ENCODE data around the gene HMGXB3. TPM values are rescaled to one million over a fixed set of nuclear protein-coding genes. Genes with fewer than 3 reads are reported as not detected.

Gene HMGXB3
- total RNA-seq, 1 experiment from 2014 or later, result 38.0 TPM

GRCh38 chr5:150052226-150052955, 51.9 kb downstream of the HMGXB3 start:
- CTCF ChIA-PET, result no interaction called here
- Histone ChIP-seq H3K36me3 (ENCODE audit: low read depth) (peaks cover 22% of the 10 kb centered on the region; the same call in 1 of the 2 replicates), H3K4me1 (replicated peaks; ENCODE audit: insufficient read depth) (peaks cover 12% of the 10 kb centered on the region), H3K9me2 (ENCODE audit: insufficient read depth) (no peaks in the 10 kb centered on the region), H4K20me1 (ENCODE audit: insufficient read depth) (no peaks in the 10 kb centered on the region), H3K27me3 (ENCODE audit: insufficient read depth, low read depth) (no peaks in the 10 kb centered on the region), H3K4me2 (no peak overlapping the region), H3F3A (ENCODE audit: insufficient read depth, low read depth) (0 out of 2 replicates have a peak, but pooled peaks cover 3% of the 10 kb centered on the region), H3K79me2 (ENCODE audit: low read depth) (no peaks in the 10 kb centered on the region), H3K27ac (no peak overlapping the region), H3K4me3 (no peak overlapping the region), H2AFZ (no peak overlapping the region), H3K9me3 (ENCODE audit: insufficient read depth, low read depth) (no peaks in the 10 kb centered on the region)
- intact Hi-C loops (cut with micrococcal nuclease; ENCODE audit: unreplicated experiment), result loop anchor here (5.0 kb wide), 2 partner anchors 60 to 80 kb away; no protein-coding TSS in a partner anchor
- no peak for DNase-seq
- no TSS peak for BruUV-seq (replicated peaks)
- POLR2A ChIA-PET (ENCODE audit: unreplicated experiment), result no interaction called here
- TF ChIP-seq EZH2 (IDR thresholded peaks at IDR 0.05; ENCODE audit: low read depth), result no peak
- TF ChIP-seq, protein P1, sequence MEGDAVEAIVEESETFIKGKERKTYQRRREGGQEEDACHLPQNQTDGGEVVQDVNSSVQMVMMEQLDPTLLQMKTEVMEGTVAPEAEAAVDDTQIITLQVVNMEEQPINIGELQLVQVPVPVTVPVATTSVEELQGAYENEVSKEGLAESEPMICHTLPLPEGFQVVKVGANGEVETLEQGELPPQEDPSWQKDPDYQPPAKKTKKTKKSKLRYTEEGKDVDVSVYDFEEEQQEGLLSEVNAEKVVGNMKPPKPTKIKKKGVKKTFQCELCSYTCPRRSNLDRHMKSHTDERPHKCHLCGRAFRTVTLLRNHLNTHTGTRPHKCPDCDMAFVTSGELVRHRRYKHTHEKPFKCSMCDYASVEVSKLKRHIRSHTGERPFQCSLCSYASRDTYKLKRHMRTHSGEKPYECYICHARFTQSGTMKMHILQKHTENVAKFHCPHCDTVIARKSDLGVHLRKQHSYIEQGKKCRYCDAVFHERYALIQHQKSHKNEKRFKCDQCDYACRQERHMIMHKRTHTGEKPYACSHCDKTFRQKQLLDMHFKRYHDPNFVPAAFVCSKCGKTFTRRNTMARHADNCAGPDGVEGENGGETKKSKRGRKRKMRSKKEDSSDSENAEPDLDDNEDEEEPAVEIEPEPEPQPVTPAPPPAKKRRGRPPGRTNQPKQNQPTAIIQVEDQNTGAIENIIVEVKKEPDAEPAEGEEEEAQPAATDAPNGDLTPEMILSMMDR (conservative IDR thresholded peaks at IDR 0.05), result no peak

- no peak overlapping the region for H3K4me3 ChIP-seq
- H4K20me1 ChIP-seq (ENCODE audit: insufficient read depth), result no peaks in the 10 kb centered on the region
- H3K9me2 ChIP-seq (ENCODE audit: insufficient read depth), result no peaks in the 10 kb centered on the region
- no peak overlapping the region for H2AFZ ChIP-seq
- H3K79me2 ChIP-seq (ENCODE audit: low read depth), result no peaks in the 10 kb centered on the region
- ChIA-PET POLR2A (ENCODE audit: unreplicated experiment) (interaction anchor here (0.6 kb wide), 1 partner anchor 31 kb away, joined by 4 read pairs; no protein-coding TSS in a partner anchor), CTCF (no interaction called here)
- 0 out of 2 replicates have a peak, but pooled peaks cover 3% of the 10 kb centered on the region for H3F3A ChIP-seq (ENCODE audit: insufficient read depth, low read depth)
- H3K27ac ChIP-seq, result no peak overlapping the region
- H3K4me1 ChIP-seq (replicated peaks; ENCODE audit: insufficient read depth), result peaks cover 12% of the 10 kb centered on the region
- TF ChIP-seq, protein P1 (conservative IDR thresholded peaks at IDR 0.05), result no peak
- no peak for TF ChIP-seq EZH2 (IDR thresholded peaks at IDR 0.05; ENCODE audit: low read depth)
- H3K4me2 ChIP-seq, result no peak overlapping the region
- H3K9me3 ChIP-seq (ENCODE audit: insufficient read depth, low read depth), result no peaks in the 10 kb centered on the region
- H3K36me3 ChIP-seq (ENCODE audit: low read depth), result peaks cover 22% of the 10 kb centered on the region; the same call in 1 of the 2 replicates
- intact Hi-C loops (cut with micrococcal nuclease; ENCODE audit: unreplicated experiment), result loop anchor here (5.0 kb wide), 2 partner anchors 59 to 79 kb away; no protein-coding TSS in a partner anchor
- BruUV-seq (replicated peaks), result no TSS peak
- H3K27me3 ChIP-seq (ENCODE audit: insufficient read depth, low read depth), result no peaks in the 10 kb centered on the region
- peak in 1 of 2 experiments; percentile 36 for DNase-seq
Measured at GRCh38 chr5:150052956-150053712, 52.6 kb downstream of the HMGXB3 start.

DNA sequence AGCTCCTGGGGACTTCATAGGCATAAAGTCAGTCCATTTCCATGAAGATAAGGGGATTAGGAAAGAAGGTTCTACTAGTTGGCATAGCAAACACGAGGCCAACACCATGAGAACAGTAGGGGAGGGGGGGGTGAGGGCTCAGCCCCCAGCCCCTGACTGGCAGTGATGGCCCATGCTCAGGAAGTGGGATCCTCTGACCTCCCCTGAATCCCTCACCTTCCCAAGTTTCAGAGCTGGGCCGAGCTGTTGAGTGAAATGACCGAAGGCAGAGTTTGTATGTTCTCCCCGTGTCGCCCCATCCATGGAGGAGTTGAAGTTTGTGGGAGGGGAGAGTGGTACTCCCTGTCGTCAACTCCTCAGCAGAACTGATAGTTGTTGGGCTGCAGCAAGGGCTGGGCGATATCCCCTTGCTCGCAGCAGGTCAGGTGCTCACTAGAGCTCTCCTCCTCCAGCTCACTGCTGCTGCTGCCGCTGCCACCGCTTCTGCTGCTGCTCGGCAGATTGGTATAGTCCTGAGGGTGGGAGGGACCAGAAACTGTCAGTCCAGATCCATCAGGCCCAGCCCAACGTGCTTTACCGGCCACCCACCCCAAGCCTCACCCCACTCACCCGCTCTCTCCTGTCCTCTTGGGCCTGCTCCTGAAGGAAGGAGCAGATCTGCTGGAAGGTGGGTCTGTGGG, 53.3 kb downstream of the HMGXB3 start:
- no peak overlapping the region for H3K4me2 ChIP-seq
- ChIA-PET POLR2A (ENCODE audit: unreplicated experiment) (interaction anchor here (0.6 kb wide), 1 partner anchor 32 kb away, joined by 4 read pairs; no protein-coding TSS in a partner anchor), CTCF (no interaction called here)
- no peaks in the 10 kb centered on the region for H3K79me2 ChIP-seq (ENCODE audit: low read depth)
- no peaks in the 10 kb centered on the region for H4K20me1 ChIP-seq (ENCODE audit: insufficient read depth)
- BruUV-seq (replicated peaks), result no TSS peak
- 0 out of 2 replicates have a peak, but pooled peaks cover 3% of the 10 kb centered on the region for H3F3A ChIP-seq (ENCODE audit: insufficient read depth, low read depth)
- H2AFZ ChIP-seq, result no peak overlapping the region
- no peaks in the 10 kb centered on the region for H3K9me2 ChIP-seq (ENCODE audit: insufficient read depth)
- peaks cover 22% of the 10 kb centered on the region; the same call in 1 of the 2 replicates for H3K36me3 ChIP-seq (ENCODE audit: low read depth)
- TF ChIP-seq, protein P1 (conservative IDR thresholded peaks at IDR 0.05), result no peak
- no peak for TF ChIP-seq EZH2 (IDR thresholded peaks at IDR 0.05; ENCODE audit: low read depth)
- no peak overlapping the region for H3K4me3 ChIP-seq
- no peaks in the 10 kb centered on the region for H3K9me3 ChIP-seq (ENCODE audit: insufficient read depth, low read depth)
- no peak for DNase-seq
- no peak overlapping the region for H3K27ac ChIP-seq
- H3K27me3 ChIP-seq (ENCODE audit: insufficient read depth, low read depth), result no peaks in the 10 kb centered on the region
- intact Hi-C loops (cut with micrococcal nuclease; ENCODE audit: unreplicated experiment), result loop anchor here (5.0 kb wide), 2 partner anchors 58 to 78 kb away; no protein-coding TSS in a partner anchor
- H3K4me1 ChIP-seq (replicated peaks; ENCODE audit: insufficient read depth), result peaks cover 12% of the 10 kb centered on the region

All from PC-9 (cell line).